ENCODE measurements around the gene GRXCR1. TPM values are rescaled to one million over a fixed set of nuclear protein-coding genes. Genes with fewer than 3 reads are reported as not detected.

Gene GRXCR1
- total RNA-seq, result not detected in 2 replicates

DNA sequence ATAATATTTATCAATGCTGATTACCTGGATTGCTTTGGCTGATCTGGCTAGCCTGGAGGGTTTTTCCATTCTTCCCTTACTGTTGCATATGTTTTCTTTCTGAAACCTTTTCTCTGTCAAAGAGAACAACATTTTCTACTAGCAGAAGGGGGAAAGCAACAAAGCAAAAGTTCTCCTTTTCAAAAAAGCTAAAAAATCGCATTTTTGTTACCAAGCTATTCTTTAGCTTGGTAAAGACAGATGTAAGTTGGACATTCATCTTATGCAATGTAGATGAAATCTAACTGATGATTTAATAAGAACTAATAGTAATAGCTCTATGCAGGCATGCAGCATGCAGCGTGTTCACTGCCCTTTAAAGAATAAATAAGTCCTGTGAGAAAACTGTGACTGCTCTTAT lies at the start of gene GRXCR1:
Gene GRXCR1, plus strand, starts transcription at position 301 of the 400 bp plus-strand sequence. CDS start 554 bp downstream, outside the sequence.
- H3K36me3 Mint-ChIP-seq (ENCODE audit: low read depth), result no peaks in the 10 kb centered on the region
- H3K27ac Mint-ChIP-seq, result no peak within 1 kb of the TSS
- intact Hi-C loops (cut with micrococcal nuclease), result no loop called here
- no peak within 1 kb of the TSS for H3K4me3 Mint-ChIP-seq
- H3K27me3 Mint-ChIP-seq, result peaks cover 2% of the 10 kb centered on the region
- no peaks in the 10 kb centered on the region for H3K9me3 Mint-ChIP-seq
- no peak for DNase-seq
- H3K4me1 Mint-ChIP-seq, result no peaks in the 10 kb centered on the region

GRCh38 chr4:42843694-42844093 lies 48.8 kb upstream of the GRXCR1 start:
- Mint-ChIP-seq H3K4me3 (no peak overlapping the region), H3K4me1 (no peaks in the 10 kb centered on the region), H3K9me3 (no peaks in the 10 kb centered on the region), H3K27me3 (peaks cover 2% of the 10 kb centered on the region), H3K27ac (no peak overlapping the region), H3K36me3 (ENCODE audit: low read depth) (no peaks in the 10 kb centered on the region)
- intact Hi-C loops (cut with micrococcal nuclease), result no loop called here
- DNase-seq, result no peak

DNA sequence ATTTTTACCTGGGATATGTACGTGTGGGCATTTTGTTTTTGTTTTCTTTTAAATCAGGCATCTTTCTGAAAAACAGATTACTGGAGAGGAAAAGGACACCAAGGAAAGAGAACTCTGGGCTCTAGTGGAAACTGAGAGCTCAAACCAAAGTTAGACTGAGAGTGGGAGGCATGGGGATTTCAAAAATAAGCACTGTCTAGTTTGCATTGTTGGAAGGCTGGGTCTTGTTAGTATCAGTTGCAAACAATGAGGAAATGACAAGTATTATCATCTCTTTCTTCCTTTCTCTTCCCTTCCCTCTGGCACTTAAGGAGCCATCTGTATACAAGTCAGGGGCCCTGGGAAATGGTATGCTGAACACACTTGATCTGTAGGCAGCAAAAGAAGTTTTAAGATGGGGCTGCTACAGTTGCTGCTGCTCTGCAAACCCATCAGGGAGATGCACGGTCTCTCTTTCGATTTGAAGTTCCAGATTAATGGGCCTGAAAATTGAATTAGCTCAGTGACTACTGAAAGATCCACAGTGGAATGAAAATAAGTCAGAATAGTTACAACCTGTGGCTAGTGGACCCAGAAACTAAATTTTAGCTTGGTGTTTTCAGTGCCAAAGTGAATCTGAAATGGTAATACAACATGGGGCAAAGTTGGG lies 48.0 kb upstream of the GRXCR1 start:
- Mint-ChIP-seq H3K27ac (no peak overlapping the region), H3K36me3 (ENCODE audit: low read depth) (no peaks in the 10 kb centered on the region), H3K4me1 (no peaks in the 10 kb centered on the region), H3K9me3 (no peaks in the 10 kb centered on the region), H3K27me3 (peaks cover 2% of the 10 kb centered on the region), H3K4me3 (no peak overlapping the region)
- intact Hi-C loops (cut with micrococcal nuclease), result no loop called here
- no peak for DNase-seq

DNA sequence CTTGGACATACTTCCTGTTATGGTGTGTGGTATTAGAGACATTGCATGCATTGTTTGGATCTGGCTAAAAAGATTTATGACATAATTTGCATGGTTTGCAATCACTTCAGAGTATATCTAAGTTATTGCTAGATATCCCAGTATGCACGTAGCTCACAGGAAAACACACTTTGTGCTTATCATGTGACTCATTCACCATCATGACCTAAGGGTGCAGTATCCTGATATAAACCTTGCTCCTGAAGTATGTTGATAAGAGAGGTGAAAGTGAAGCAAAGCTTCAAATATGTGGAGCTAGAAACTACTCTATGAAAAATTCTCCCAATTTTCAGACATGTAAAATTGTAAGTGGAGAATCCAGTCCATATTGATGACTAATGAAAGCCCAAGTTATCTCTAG lies 46.9 kb upstream of the GRXCR1 start:
- peaks cover 2% of the 10 kb centered on the region for H3K27me3 Mint-ChIP-seq
- no peak overlapping the region for H3K4me3 Mint-ChIP-seq
- no peaks in the 10 kb centered on the region for H3K36me3 Mint-ChIP-seq (ENCODE audit: low read depth)
- no peak overlapping the region for H3K27ac Mint-ChIP-seq
- intact Hi-C loops (cut with micrococcal nuclease), result no loop called here
- peaks cover 5% of the 10 kb centered on the region for H3K9me3 Mint-ChIP-seq
- DNase-seq, result no peak
- H3K4me1 Mint-ChIP-seq, result no peaks in the 10 kb centered on the region

DNA sequence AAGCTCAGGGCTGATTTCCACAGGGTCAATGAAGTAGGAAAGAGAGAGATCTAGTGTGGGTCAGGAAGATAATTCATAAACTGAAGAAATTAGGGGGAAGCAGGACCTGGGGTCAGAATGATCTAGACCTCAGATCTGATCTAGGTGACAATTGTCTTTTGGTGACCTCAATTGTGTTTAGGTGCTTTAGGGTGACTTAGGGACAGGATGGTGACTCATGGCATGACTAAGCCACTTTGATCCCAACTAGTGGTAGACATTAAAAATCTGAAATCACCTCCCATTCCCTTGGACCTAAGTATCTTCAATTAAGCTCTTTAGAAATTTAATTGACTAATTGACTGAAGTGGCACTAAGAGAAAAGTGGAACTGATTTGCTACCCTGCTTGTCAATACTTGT lies 36.7 kb upstream of the GRXCR1 start:
- no peaks in the 10 kb centered on the region for H3K9me3 Mint-ChIP-seq
- no peaks in the 10 kb centered on the region for H3K4me1 Mint-ChIP-seq
- no peaks in the 10 kb centered on the region for H3K36me3 Mint-ChIP-seq (ENCODE audit: low read depth)
- H3K27me3 Mint-ChIP-seq, result peaks cover 9% of the 10 kb centered on the region
- no peak overlapping the region for H3K27ac Mint-ChIP-seq
- intact Hi-C loops (cut with micrococcal nuclease), result no loop called here
- no peak overlapping the region for H3K4me3 Mint-ChIP-seq
- no peak for DNase-seq

GRCh38 chr4:42865572-42866189 lies 26.8 kb upstream of the GRXCR1 start:
- intact Hi-C loops (cut with micrococcal nuclease), result loop anchor here (1.0 to 5.0 kb wide), 3 partner anchors 297 to 583 kb away; no protein-coding TSS in a partner anchor
- no peaks in the 10 kb centered on the region for H3K36me3 Mint-ChIP-seq (ENCODE audit: low read depth)
- no peaks in the 10 kb centered on the region for H3K4me1 Mint-ChIP-seq
- no peaks in the 10 kb centered on the region for H3K9me3 Mint-ChIP-seq
- no peak overlapping the region for H3K27ac Mint-ChIP-seq
- peak; percentile 86 for DNase-seq
- no peak overlapping the region for H3K4me3 Mint-ChIP-seq
- peaks cover 10% of the 10 kb centered on the region for H3K27me3 Mint-ChIP-seq

DNA sequence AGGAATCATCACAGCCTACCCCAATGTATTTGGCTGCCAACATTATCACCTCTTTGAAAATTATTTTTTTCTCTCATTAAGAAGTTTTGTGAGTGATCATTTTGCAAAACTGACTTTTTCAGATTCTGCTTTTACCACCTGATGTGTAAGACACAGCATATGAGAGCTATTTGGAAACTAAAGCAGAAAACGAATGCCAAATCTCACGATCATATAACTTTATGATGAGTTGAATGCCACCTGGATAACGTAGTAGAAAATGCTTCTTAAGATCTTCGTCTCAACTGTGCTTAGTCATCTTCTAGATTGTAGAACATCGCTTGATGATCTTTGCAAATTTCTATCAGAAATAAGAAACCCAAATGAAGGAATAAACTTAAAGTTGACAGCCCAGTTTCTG lies 21.3 kb upstream of the GRXCR1 start:
- intact Hi-C loops (cut with micrococcal nuclease), result no loop called here
- Mint-ChIP-seq H3K36me3 (ENCODE audit: low read depth) (no peaks in the 10 kb centered on the region), H3K27ac (no peak overlapping the region), H3K9me3 (no peaks in the 10 kb centered on the region), H3K4me3 (no peak overlapping the region), H3K4me1 (no peaks in the 10 kb centered on the region), H3K27me3 (peaks cover 10% of the 10 kb centered on the region)
- no peak for DNase-seq

DNA sequence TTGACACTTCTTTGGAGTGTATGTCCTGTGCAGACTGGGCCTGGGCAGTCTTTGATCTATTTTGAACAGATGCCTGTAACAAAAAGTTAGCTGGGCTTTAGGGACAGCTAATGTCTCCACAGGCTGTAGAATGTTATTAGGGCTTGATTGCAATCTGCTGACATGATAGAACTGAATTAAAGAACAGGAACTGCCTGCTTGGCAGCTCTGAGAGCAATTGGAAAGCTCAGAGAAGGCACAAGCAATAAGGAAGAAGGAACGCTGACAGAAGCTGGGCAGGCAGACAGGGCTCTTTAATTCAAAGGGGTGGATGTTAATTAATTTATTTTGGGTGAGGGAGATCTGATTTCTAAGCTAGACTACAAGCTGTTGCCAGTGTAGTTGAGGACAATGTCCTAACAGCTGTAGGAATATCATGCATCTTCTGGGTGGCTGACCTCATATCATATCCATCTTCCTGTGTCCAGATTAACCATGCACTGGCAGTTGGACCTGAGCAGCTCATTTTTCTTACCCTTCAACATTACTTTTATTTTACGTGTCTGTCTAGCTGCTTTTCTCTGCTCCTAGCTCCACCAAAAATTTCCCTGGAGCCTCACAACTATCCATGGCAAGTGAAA lies 20.7 kb upstream of the GRXCR1 start:
- no peak overlapping the region for H3K27ac Mint-ChIP-seq
- peaks cover 10% of the 10 kb centered on the region for H3K27me3 Mint-ChIP-seq
- intact Hi-C loops (cut with micrococcal nuclease), result no loop called here
- no peaks in the 10 kb centered on the region for H3K9me3 Mint-ChIP-seq
- DNase-seq, result no peak
- H3K4me3 Mint-ChIP-seq, result no peak overlapping the region
- no peaks in the 10 kb centered on the region for H3K36me3 Mint-ChIP-seq (ENCODE audit: low read depth)
- H3K4me1 Mint-ChIP-seq, result no peaks in the 10 kb centered on the region

DNA sequence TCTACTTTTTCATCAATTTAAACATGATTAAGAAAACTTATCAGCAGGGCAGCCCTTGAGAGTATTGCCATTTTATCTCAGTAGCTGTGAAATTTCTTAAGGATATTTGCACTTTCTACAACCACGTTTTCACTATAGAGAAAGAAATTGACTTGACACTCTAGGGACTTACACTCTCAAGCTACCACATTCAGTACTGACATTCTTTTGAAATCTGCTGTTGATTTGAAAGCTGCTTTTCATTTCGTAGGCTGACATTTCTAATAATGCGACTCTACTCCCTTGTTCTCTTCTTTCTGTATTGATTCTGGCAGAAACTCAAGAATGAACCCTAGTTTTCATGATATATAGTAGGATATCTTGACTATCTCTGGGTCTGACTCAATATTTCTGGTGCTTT lies 13.7 kb upstream of the GRXCR1 start:
- H3K36me3 Mint-ChIP-seq (ENCODE audit: low read depth), result no peaks in the 10 kb centered on the region
- intact Hi-C loops (cut with micrococcal nuclease), result no loop called here
- H3K27me3 Mint-ChIP-seq, result peaks cover 6% of the 10 kb centered on the region
- no peak overlapping the region for H3K27ac Mint-ChIP-seq
- no peak overlapping the region for H3K4me3 Mint-ChIP-seq
- no peaks in the 10 kb centered on the region for H3K9me3 Mint-ChIP-seq
- DNase-seq, result no peak
- H3K4me1 Mint-ChIP-seq, result no peaks in the 10 kb centered on the region

DNA sequence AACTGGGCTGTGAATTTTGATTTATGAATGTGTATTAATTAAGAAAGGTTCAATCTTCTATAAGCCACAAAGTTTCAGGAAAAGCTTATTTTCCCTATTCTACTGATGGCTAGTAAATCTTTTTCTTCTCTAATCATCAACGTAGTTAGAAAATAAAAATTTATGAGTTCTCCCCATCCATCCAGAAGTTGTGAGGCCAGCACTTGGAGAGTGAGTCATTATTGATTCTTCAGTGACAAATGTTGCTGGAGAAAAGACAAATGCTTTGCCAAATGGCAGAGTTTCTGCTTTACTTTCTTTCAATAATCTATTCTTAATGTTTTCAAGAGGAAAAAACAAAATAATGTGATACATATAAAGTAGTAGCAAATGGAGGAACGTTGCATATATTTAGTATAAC lies 11.3 kb upstream of the GRXCR1 start:
- Mint-ChIP-seq H3K4me3 (no peak overlapping the region), H3K4me1 (no peaks in the 10 kb centered on the region), H3K36me3 (ENCODE audit: low read depth) (no peaks in the 10 kb centered on the region), H3K27ac (no peak overlapping the region), H3K9me3 (no peaks in the 10 kb centered on the region), H3K27me3 (peaks cover 6% of the 10 kb centered on the region)
- intact Hi-C loops (cut with micrococcal nuclease), result no loop called here
- DNase-seq, result no peak

GRCh38 chr4:42891644-42892043 lies 869 bp upstream of the GRXCR1 start:
- H3K27ac Mint-ChIP-seq, result no peak overlapping the region
- DNase-seq, result no peak
- H3K27me3 Mint-ChIP-seq, result peaks cover 2% of the 10 kb centered on the region
- intact Hi-C loops (cut with micrococcal nuclease), result no loop called here
- H3K4me3 Mint-ChIP-seq, result no peak overlapping the region
- H3K4me1 Mint-ChIP-seq, result no peaks in the 10 kb centered on the region
- no peaks in the 10 kb centered on the region for H3K36me3 Mint-ChIP-seq (ENCODE audit: low read depth)
- peaks cover 6% of the 10 kb centered on the region for H3K9me3 Mint-ChIP-seq

GRCh38 chr4:42895452-42895851 lies 2.9 kb downstream of the GRXCR1 start:
- H3K4me3 Mint-ChIP-seq, result no peak overlapping the region
- no peaks in the 10 kb centered on the region for H3K9me3 Mint-ChIP-seq
- no peak overlapping the region for H3K27ac Mint-ChIP-seq
- peaks cover 2% of the 10 kb centered on the region for H3K27me3 Mint-ChIP-seq
- no peak for DNase-seq
- H3K4me1 Mint-ChIP-seq, result no peaks in the 10 kb centered on the region
- no peaks in the 10 kb centered on the region for H3K36me3 Mint-ChIP-seq (ENCODE audit: low read depth)
- intact Hi-C loops (cut with micrococcal nuclease), result no loop called here

GRCh38 chr4:42904986-42905385 lies 12.5 kb downstream of the GRXCR1 start:
- no peak overlapping the region for H3K4me3 Mint-ChIP-seq
- H3K36me3 Mint-ChIP-seq (ENCODE audit: low read depth), result no peaks in the 10 kb centered on the region
- H3K27me3 Mint-ChIP-seq, result no peaks in the 10 kb centered on the region
- H3K4me1 Mint-ChIP-seq, result no peaks in the 10 kb centered on the region
- no peak overlapping the region for H3K27ac Mint-ChIP-seq
- no peak for DNase-seq
- intact Hi-C loops (cut with micrococcal nuclease), result no loop called here
- no peaks in the 10 kb centered on the region for H3K9me3 Mint-ChIP-seq

DNA sequence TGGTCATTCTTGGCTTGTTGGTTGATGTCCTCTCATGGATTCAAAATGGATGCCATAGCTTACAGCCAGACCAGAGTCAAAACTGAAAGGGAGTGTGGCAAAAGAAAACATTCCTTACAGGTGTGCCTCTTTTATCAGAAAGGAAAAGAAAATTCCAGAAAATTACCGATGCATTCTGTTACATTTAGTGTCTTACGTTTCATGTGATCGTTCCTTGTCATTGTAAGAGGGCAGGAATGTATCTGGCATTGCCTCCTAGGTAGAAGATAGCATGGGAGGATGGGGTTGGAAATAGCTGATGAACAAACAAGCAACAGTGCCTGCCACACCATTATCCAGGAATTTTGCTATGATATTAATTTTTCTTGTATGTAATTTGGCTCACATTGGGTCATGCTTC lies 13.1 kb downstream of the GRXCR1 start:
- intact Hi-C loops (cut with micrococcal nuclease), result no loop called here
- Mint-ChIP-seq H3K27me3 (no peaks in the 10 kb centered on the region), H3K4me1 (no peaks in the 10 kb centered on the region), H3K27ac (no peak overlapping the region), H3K4me3 (no peak overlapping the region), H3K9me3 (no peaks in the 10 kb centered on the region), H3K36me3 (ENCODE audit: low read depth) (no peaks in the 10 kb centered on the region)
- no peak for DNase-seq

Data from activated CD4-positive, alpha-beta T cell treated with anti-CD3 and anti-CD28 coated beads, Interleukin-2, amount 10 ng/mL, durations not matched to agents 24 days and 14 days (primary cell).